Activated CD4-positive, alpha-beta T cell treated with anti-CD3 and anti-CD28 coated beads, Interleukin-2, amount 10 ng/mL, durations not matched to agents 24 days and 14 days (primary cell): Measurements from ENCODE around the gene ZKSCAN2. TPM values are rescaled to one million over a fixed set of nuclear protein-coding genes. Genes with fewer than 3 reads are reported as not detected.

ENCODE experiments used
- DNase-seq: peaks from one replicate; pipeline ENCODE4 v3.0.0; 2022
- H3K27ac Mint-ChIP-seq: one replicate; pipeline ENCODE4 v1.8.0; 2022; ENCODE audit warnings: mild to moderate bottlenecking, mixed read lengths
- H3K27me3 Mint-ChIP-seq: one replicate; pipeline ENCODE4 v1.8.0; 2022; ENCODE audit warnings: mixed read lengths
- H3K36me3 Mint-ChIP-seq: one replicate; pipeline ENCODE4 v1.8.0; 2022; ENCODE audit warnings: low read depth, mild to moderate bottlenecking, mixed read lengths
- H3K4me1 Mint-ChIP-seq: one replicate; pipeline ENCODE4 v1.8.0; 2021; ENCODE audit warnings: mixed read lengths
- H3K4me3 Mint-ChIP-seq: one replicate; pipeline ENCODE4 v1.8.0; 2022; ENCODE audit warnings: mild to moderate bottlenecking, moderate library complexity, mixed read lengths
- H3K9me3 Mint-ChIP-seq: one replicate; pipeline ENCODE4 v1.8.0; 2021; ENCODE audit warnings: mixed read lengths
- intact Hi-C: fragments of 100-400 bp; cut with micrococcal nuclease; formaldehyde crosslinking; loops from one replicate; pipeline ENCODE4 v1.15.1; 2023
- total RNA-seq: library from RNA; stranded (reverse); gene quantifications from 2 replicates; pipeline ENCODE4 v1.2.3, GENCODE V29; 2022

ZKSCAN2 gene
- 6.3 and 6.8 TPM in 2 replicates for total RNA-seq

- Mint-ChIP-seq H3K4me1 (peaks cover 45% of the 10 kb centered on the region), H3K27me3 (no peaks in the 10 kb centered on the region), H3K4me3 (peak within 1 kb of the TSS; percentile 91), H3K36me3 (peaks cover 17% of the 10 kb centered on the region), H3K9me3 (no peaks in the 10 kb centered on the region), H3K27ac (peak within 1 kb of the TSS; percentile 97)
- DNase-seq = peak; percentile 96
- intact Hi-C loops = loop anchor here (2.0 to 10.0 kb wide), 2 partner anchors 25 to 193 kb away; no protein-coding TSS in a partner anchor
Measured at GRCh38 chr16:25257470-25257955, at the start of gene ZKSCAN2. TSS of gene ZKSCAN2 (minus strand) at chr16:25257845. CDS start at chr16:25257127, 718 bp downstream.

GRCh38 chr16:25299792-25300590 lies 42.3 kb upstream of the ZKSCAN2 start:
- Mint-ChIP-seq H3K4me1 (peaks cover 14% of the 10 kb centered on the region), H3K9me3 (peaks cover 4% of the 10 kb centered on the region), H3K4me3 (no peak overlapping the region), H3K36me3 (no peaks in the 10 kb centered on the region), H3K27me3 (peaks cover 3% of the 10 kb centered on the region), H3K27ac (no peak overlapping the region)
- intact Hi-C loops = no loop called here
- DNase-seq = no peak

- no peaks in the 10 kb centered on the region for H3K27me3 Mint-ChIP-seq
- no peaks in the 10 kb centered on the region for H3K9me3 Mint-ChIP-seq
- H3K27ac Mint-ChIP-seq = no peak overlapping the region
- H3K36me3 Mint-ChIP-seq = no peaks in the 10 kb centered on the region
- no peak for DNase-seq
- peaks cover 14% of the 10 kb centered on the region for H3K4me1 Mint-ChIP-seq
- intact Hi-C loops = no loop called here
- no peak overlapping the region for H3K4me3 Mint-ChIP-seq
Measured at GRCh38 chr16:25298165-25298872, 40.7 kb upstream of the ZKSCAN2 start.

- DNase-seq = peak; percentile 59
- Mint-ChIP-seq H3K4me1 (peaks cover 14% of the 10 kb centered on the region), H3K9me3 (no peaks in the 10 kb centered on the region), H3K27ac (no peak overlapping the region), H3K4me3 (no peak overlapping the region), H3K27me3 (no peaks in the 10 kb centered on the region), H3K36me3 (no peaks in the 10 kb centered on the region)
- intact Hi-C loops = no loop called here
Measured at GRCh38 chr16:25297151-25297787, 39.6 kb upstream of the ZKSCAN2 start.

- Mint-ChIP-seq H3K36me3 (peaks cover 5% of the 10 kb centered on the region), H3K27ac (no peak overlapping the region), H3K4me1 (peaks cover 2% of the 10 kb centered on the region), H3K27me3 (no peaks in the 10 kb centered on the region), H3K9me3 (peaks cover 3% of the 10 kb centered on the region), H3K4me3 (no peak overlapping the region)
- intact Hi-C loops = no loop called here
- no peak for DNase-seq
Measured at GRCh38 chr16:25291580-25291979, 33.9 kb upstream of the ZKSCAN2 start.

GRCh38 chr16:25289466-25289865 lies 31.8 kb upstream of the ZKSCAN2 start:
- Mint-ChIP-seq H3K36me3 (peaks cover 5% of the 10 kb centered on the region), H3K4me3 (no peak overlapping the region), H3K4me1 (no peaks in the 10 kb centered on the region), H3K9me3 (peaks cover 3% of the 10 kb centered on the region), H3K27ac (no peak overlapping the region), H3K27me3 (no peaks in the 10 kb centered on the region)
- no peak for DNase-seq
- intact Hi-C loops = no loop called here

- H3K4me1 Mint-ChIP-seq = peaks cover 3% of the 10 kb centered on the region
- intact Hi-C loops = no loop called here
- peaks cover 2% of the 10 kb centered on the region for H3K36me3 Mint-ChIP-seq
- DNase-seq = no peak
- no peak overlapping the region for H3K4me3 Mint-ChIP-seq
- peaks cover 5% of the 10 kb centered on the region for H3K9me3 Mint-ChIP-seq
- H3K27ac Mint-ChIP-seq = no peak overlapping the region
- H3K27me3 Mint-ChIP-seq = no peaks in the 10 kb centered on the region
Measured at GRCh38 chr16:25279491-25279890, 21.8 kb upstream of the ZKSCAN2 start.

GRCh38 chr16:25271421-25271820 lies 13.8 kb upstream of the ZKSCAN2 start:
- intact Hi-C loops = no loop called here
- Mint-ChIP-seq H3K4me1 (peaks cover 5% of the 10 kb centered on the region), H3K36me3 (peaks cover 20% of the 10 kb centered on the region), H3K27ac (no peak overlapping the region), H3K27me3 (no peaks in the 10 kb centered on the region), H3K4me3 (no peak overlapping the region), H3K9me3 (no peaks in the 10 kb centered on the region)
- no peak for DNase-seq

- intact Hi-C loops = no loop called here
- no peak overlapping the region for H3K27ac Mint-ChIP-seq
- peaks cover 7% of the 10 kb centered on the region for H3K4me1 Mint-ChIP-seq
- DNase-seq = no peak
- H3K4me3 Mint-ChIP-seq = no peak overlapping the region
- no peaks in the 10 kb centered on the region for H3K27me3 Mint-ChIP-seq
- peaks cover 27% of the 10 kb centered on the region for H3K36me3 Mint-ChIP-seq
- H3K9me3 Mint-ChIP-seq = no peaks in the 10 kb centered on the region
Measured at GRCh38 chr16:25270577-25270976, 12.9 kb upstream of the ZKSCAN2 start.

- Mint-ChIP-seq H3K27ac (no peak overlapping the region), H3K9me3 (no peaks in the 10 kb centered on the region), H3K36me3 (peaks cover 32% of the 10 kb centered on the region), H3K4me1 (peaks cover 9% of the 10 kb centered on the region), H3K4me3 (no peak overlapping the region), H3K27me3 (no peaks in the 10 kb centered on the region)
- intact Hi-C loops = no loop called here
- no peak for DNase-seq
Measured at GRCh38 chr16:25269879-25270278, 12.2 kb upstream of the ZKSCAN2 start.

- intact Hi-C loops = no loop called here
- H3K27me3 Mint-ChIP-seq = no peaks in the 10 kb centered on the region
- H3K27ac Mint-ChIP-seq = no peak overlapping the region
- peaks cover 54% of the 10 kb centered on the region for H3K36me3 Mint-ChIP-seq
- peaks cover 19% of the 10 kb centered on the region for H3K4me1 Mint-ChIP-seq
- no peaks in the 10 kb centered on the region for H3K9me3 Mint-ChIP-seq
- no peak overlapping the region for H3K4me3 Mint-ChIP-seq
- DNase-seq = no peak
Measured at GRCh38 chr16:25265968-25266367, 8.3 kb upstream of the ZKSCAN2 start.

GRCh38 chr16:25264597-25264996 lies 7.0 kb upstream of the ZKSCAN2 start:
- H3K4me3 Mint-ChIP-seq = no peak overlapping the region
- H3K36me3 Mint-ChIP-seq = peaks cover 50% of the 10 kb centered on the region
- DNase-seq = peak; percentile 65
- no peaks in the 10 kb centered on the region for H3K9me3 Mint-ChIP-seq
- intact Hi-C loops = no loop called here
- no peak overlapping the region for H3K27ac Mint-ChIP-seq
- peaks cover 23% of the 10 kb centered on the region for H3K4me1 Mint-ChIP-seq
- no peaks in the 10 kb centered on the region for H3K27me3 Mint-ChIP-seq

- Mint-ChIP-seq H3K27me3 (no peaks in the 10 kb centered on the region), H3K9me3 (no peaks in the 10 kb centered on the region), H3K4me1 (peaks cover 45% of the 10 kb centered on the region), H3K4me3 (no peak overlapping the region), H3K27ac (no peak overlapping the region), H3K36me3 (peaks cover 36% of the 10 kb centered on the region)
- DNase-seq = no peak
- intact Hi-C loops = no loop called here
Measured at GRCh38 chr16:25260416-25260815, 2.8 kb upstream of the ZKSCAN2 start.

- Mint-ChIP-seq H3K27ac (peak overlapping the region; percentile 97), H3K36me3 (peaks cover 23% of the 10 kb centered on the region), H3K27me3 (no peaks in the 10 kb centered on the region), H3K4me1 (peaks cover 44% of the 10 kb centered on the region), H3K9me3 (no peaks in the 10 kb centered on the region), H3K4me3 (peak overlapping the region; percentile 91)
- intact Hi-C loops = loop anchor here (1.0 to 10.0 kb wide), 2 partner anchors 148 to 194 kb away; partner anchors contain the start of gene LCMT1
- DNase-seq = no peak
Measured at GRCh38 chr16:25258861-25259179, 1.2 kb upstream of the ZKSCAN2 start.
